WTC11 (cell line): Measurements from ENCODE around the gene GALM. TPM values are rescaled to one million over a fixed set of nuclear protein-coding genes. Genes with fewer than 3 reads are reported as not detected.

Source experiments
- ATAC-seq: fragments of 200-7000 bp; cut with Tn5 transposase; 2 replicates; pipeline ENCODE4 v1.10.0; 2021; ENCODE audit warnings: mild to moderate bottlenecking, moderate library complexity
- CTCF ChIA-PET: fragments of 300-600 bp; sonication (Branson Sonifier 250); formaldehyde crosslinking; loops from one replicate; lab custom pipeline; 2021; ENCODE audit warnings: antibody characterized with exemption; lab: Charles Lee
- POLR2A ChIA-PET: fragments of 350-600 bp; sonication (Branson Sonifier 250); formaldehyde crosslinking; loops from one replicate; lab custom pipeline; 2021; ENCODE audit warnings: antibody characterized with exemption; lab: Charles Lee
- DNase-seq: peaks from one replicate; pipeline ENCODE4 v3.0.0; 2021; ENCODE audit warnings: low spot score
- H3K27ac Mint-ChIP-seq: 2 replicates; pipeline ENCODE4 v1.8.0; 2021; ENCODE audit warnings: mixed read lengths
- H3K27me3 Mint-ChIP-seq: 2 replicates; pipeline ENCODE4 v1.8.0; 2021; ENCODE audit warnings: low read depth, mild to moderate bottlenecking, moderate library complexity, mixed read lengths
- H3K36me3 Mint-ChIP-seq: 2 replicates; pipeline ENCODE4 v1.8.0; 2021; ENCODE audit warnings: mixed read lengths
- H3K4me1 Mint-ChIP-seq: 2 replicates; pipeline ENCODE4 v1.8.0; 2022; ENCODE audit warnings: mixed read lengths
- H3K4me3 Mint-ChIP-seq: 2 replicates; pipeline ENCODE4 v1.8.0; 2021; ENCODE audit warnings: mild to moderate bottlenecking, moderate library complexity, mixed read lengths
- H3K9me3 Mint-ChIP-seq: 2 replicates; pipeline ENCODE4 v1.8.0; 2021; ENCODE audit warnings: mixed read lengths
- CREM ChIP-seq: sonication (generic); formaldehyde crosslinking; IDR thresholded peaks from 2 replicates; pipeline ENCODE4 v1.8.1; 2022; ENCODE audit warnings: mild to moderate bottlenecking, missing genetic modification reagents, moderate library complexity
- ESRRA ChIP-seq: sonication (generic); formaldehyde crosslinking; IDR thresholded peaks from 2 replicates; pipeline ENCODE4 v1.8.1; 2022; ENCODE audit warnings: mild to moderate bottlenecking, missing genetic modification reagents, borderline replicate concordance
- ETV6 ChIP-seq: sonication (generic); formaldehyde crosslinking; IDR thresholded peaks from 2 replicates; pipeline ENCODE4 v1.8.1; 2022; ENCODE audit warnings: mild to moderate bottlenecking, missing genetic modification reagents
- FOXP1 ChIP-seq: sonication (generic); formaldehyde crosslinking; IDR thresholded peaks from 2 replicates; pipeline ENCODE4 v1.8.0; 2022; ENCODE audit warnings: missing genetic modification reagents, mild to moderate bottlenecking, moderate library complexity, borderline replicate concordance
- GABPB1 ChIP-seq: sonication (generic); formaldehyde crosslinking; IDR thresholded peaks from 2 replicates; pipeline ENCODE4 v1.8.1; 2023; ENCODE audit warnings: mild to moderate bottlenecking, missing genetic modification reagents
- GTF2I ChIP-seq: fragments of 250-450 bp; sonication (Bioruptor Pico); conservative IDR thresholded peaks from 2 replicates; pipeline ENCODE4 v1.4.0; 2021; ENCODE audit warnings: mild to moderate bottlenecking
- JAZF1 ChIP-seq: fragments of 250-450 bp; sonication (Bioruptor Pico); IDR thresholded peaks from 2 replicates; pipeline ENCODE4 v1.9.0; 2021; ENCODE audit warnings: moderate library complexity, mild to moderate bottlenecking, inconsistent platforms
- NFATC4 ChIP-seq: fragments of 250-450 bp; sonication (Bioruptor Pico); IDR thresholded peaks from 2 replicates; pipeline ENCODE4 v1.9.0; 2021; ENCODE audit warnings: mild to moderate bottlenecking
- SMAD3 ChIP-seq: sonication (generic); formaldehyde crosslinking; IDR thresholded peaks from 2 replicates; pipeline ENCODE4 v1.8.0; 2022; ENCODE audit warnings: missing genetic modification reagents, mild to moderate bottlenecking, borderline replicate concordance
- SP1 ChIP-seq: sonication (generic); formaldehyde crosslinking; conservative IDR thresholded peaks from 2 replicates; pipeline ENCODE4 v1.8.1; 2022; ENCODE audit warnings: missing genetic modification reagents
- ZNF317 ChIP-seq: sonication (generic); formaldehyde crosslinking; IDR thresholded peaks from 2 replicates; pipeline ENCODE4 v1.8.1; 2023; ENCODE audit warnings: low read depth, mild to moderate bottlenecking, moderate library complexity, missing genetic modification reagents, borderline replicate concordance
- ZNF396 ChIP-seq: fragments of 250-450 bp; sonication (Bioruptor Pico); IDR thresholded peaks from 2 replicates; pipeline ENCODE4 v1.8.0; 2021; ENCODE audit warnings: mild to moderate bottlenecking, moderate library complexity, borderline replicate concordance
- total RNA-seq: library from RNA; stranded (reverse); gene quantifications from 3 replicates; pipeline ENCODE4 v1.2.3, GENCODE V29; 2021
- TF ChIP-seq, protein P1 (sequence below): sonication (generic); formaldehyde crosslinking; IDR thresholded peaks from 2 replicates; pipeline ENCODE4 v1.8.1; 2022; ENCODE audit warnings: mild to moderate bottlenecking, missing genetic modification reagents, moderate library complexity, borderline replicate concordance
- TF ChIP-seq, protein P2 (sequence below): sonication (generic); formaldehyde crosslinking; IDR thresholded peaks from 2 replicates; pipeline ENCODE4 v1.8.1; 2022; ENCODE audit warnings: low read depth, missing genetic modification reagents, borderline replicate concordance
- TF ChIP-seq, protein P3 (sequence below): sonication (generic); formaldehyde crosslinking; conservative IDR thresholded peaks from 2 replicates; pipeline ENCODE4 v1.8.1; 2023; ENCODE audit warnings: mild to moderate bottlenecking, low read depth, missing genetic modification reagents, moderate library complexity
- TF ChIP-seq, protein P4 (sequence below): fragments of 250-450 bp; sonication (Bioruptor Pico); IDR thresholded peaks from 2 replicates; pipeline ENCODE4 v1.8.0; 2021; ENCODE audit warnings: mild to moderate bottlenecking
- TF ChIP-seq, protein P5 (sequence below): sonication (generic); formaldehyde crosslinking; IDR thresholded peaks from 2 replicates; pipeline ENCODE4 v1.8.1; 2023; ENCODE audit warnings: mild to moderate bottlenecking, missing genetic modification reagents, moderate library complexity
- TF ChIP-seq, protein P6 (sequence below): sonication (generic); formaldehyde crosslinking; IDR thresholded peaks from 2 replicates; pipeline ENCODE4 v1.8.0; 2022; ENCODE audit warnings: mild to moderate bottlenecking, missing genetic modification reagents
- TF ChIP-seq, protein P7 (sequence below): fragments of 250-450 bp; sonication (Bioruptor Pico); IDR thresholded peaks from 2 replicates; pipeline ENCODE4 v1.9.0; 2021; ENCODE audit warnings: mild to moderate bottlenecking
- TF ChIP-seq, protein P8 (sequence below): fragments of 200-600 bp; IDR thresholded peaks from 2 replicates; pipeline ENCODE4 v1.8.0; 2022; ENCODE audit warnings: antibody characterized with exemption
- TF ChIP-seq, protein P9 (sequence below): sonication (generic); formaldehyde crosslinking; IDR thresholded peaks from 2 replicates; pipeline ENCODE4 v1.8.1; 2023; ENCODE audit warnings: mild to moderate bottlenecking, missing genetic modification reagents

GALM gene
- total RNA-seq, 1 experiment from 2014 or later, result 11.2 TPM

DNA sequence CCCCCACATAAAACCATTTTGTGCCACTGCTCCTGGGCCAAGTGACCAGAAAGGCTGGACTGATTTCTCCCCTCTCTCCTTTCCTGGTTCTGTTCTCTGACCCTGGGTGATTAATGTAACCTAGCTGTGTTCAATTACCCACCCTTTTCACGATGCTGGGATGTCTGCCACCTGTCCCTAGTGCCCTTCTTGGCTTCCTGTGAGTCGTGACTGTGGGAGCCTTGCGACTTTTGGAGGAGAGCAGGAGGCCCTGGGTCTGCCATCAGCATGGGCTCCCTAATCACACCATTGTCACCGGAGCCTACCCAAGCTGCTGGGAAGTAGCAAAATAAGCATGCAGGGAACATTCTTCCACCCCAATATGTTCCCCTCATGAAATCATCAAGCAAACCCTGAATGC lies 47.0 kb downstream of the GALM start (continued):
- TF ChIP-seq NFATC4 (CRISPR knock-in tag) (no peak), ZNF317 (CRISPR knock-in tag) (no peak)
- TF ChIP-seq, protein P1, sequence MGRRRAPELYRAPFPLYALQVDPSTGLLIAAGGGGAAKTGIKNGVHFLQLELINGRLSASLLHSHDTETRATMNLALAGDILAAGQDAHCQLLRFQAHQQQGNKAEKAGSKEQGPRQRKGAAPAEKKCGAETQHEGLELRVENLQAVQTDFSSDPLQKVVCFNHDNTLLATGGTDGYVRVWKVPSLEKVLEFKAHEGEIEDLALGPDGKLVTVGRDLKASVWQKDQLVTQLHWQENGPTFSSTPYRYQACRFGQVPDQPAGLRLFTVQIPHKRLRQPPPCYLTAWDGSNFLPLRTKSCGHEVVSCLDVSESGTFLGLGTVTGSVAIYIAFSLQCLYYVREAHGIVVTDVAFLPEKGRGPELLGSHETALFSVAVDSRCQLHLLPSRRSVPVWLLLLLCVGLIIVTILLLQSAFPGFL, result no peak
- TF ChIP-seq, protein P2, sequence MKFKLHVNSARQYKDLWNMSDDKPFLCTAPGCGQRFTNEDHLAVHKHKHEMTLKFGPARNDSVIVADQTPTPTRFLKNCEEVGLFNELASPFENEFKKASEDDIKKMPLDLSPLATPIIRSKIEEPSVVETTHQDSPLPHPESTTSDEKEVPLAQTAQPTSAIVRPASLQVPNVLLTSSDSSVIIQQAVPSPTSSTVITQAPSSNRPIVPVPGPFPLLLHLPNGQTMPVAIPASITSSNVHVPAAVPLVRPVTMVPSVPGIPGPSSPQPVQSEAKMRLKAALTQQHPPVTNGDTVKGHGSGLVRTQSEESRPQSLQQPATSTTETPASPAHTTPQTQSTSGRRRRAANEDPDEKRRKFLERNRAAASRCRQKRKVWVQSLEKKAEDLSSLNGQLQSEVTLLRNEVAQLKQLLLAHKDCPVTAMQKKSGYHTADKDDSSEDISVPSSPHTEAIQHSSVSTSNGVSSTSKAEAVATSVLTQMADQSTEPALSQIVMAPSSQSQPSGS (CRISPR knock-in tag), result no peak

DNA sequence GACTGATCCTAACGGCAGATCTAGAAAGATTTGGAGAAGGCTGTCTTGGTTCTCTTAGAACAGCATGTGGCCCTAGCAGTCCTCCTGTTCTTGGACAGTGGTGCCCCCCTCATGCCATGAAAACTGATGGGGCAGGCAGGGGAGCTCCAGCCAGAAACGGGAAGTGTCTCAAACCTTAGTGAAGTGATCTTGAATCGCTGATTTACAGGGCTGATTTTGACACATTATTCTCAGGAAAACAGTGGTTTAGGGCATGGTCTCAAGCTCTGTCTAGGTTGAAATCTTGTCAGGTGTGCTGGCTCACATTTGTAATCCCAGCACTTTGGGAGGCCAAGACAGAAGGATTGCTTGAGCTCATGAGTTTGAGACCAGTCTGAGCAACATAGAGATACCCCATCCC lies 47.4 kb downstream of the GALM start:
- DNase-seq (no peak), ATAC-seq (no peak)
- no peak overlapping the region for H3K4me3 Mint-ChIP-seq
- no peaks in the 10 kb centered on the region for H3K27me3 Mint-ChIP-seq
- peaks cover 16% of the 10 kb centered on the region for H3K4me1 Mint-ChIP-seq
- no peak overlapping the region for H3K27ac Mint-ChIP-seq
- POLR2A ChIA-PET, result interaction anchor here (1.2 kb wide), 1 partner anchor 23 kb away, joined by 3 read pairs; no protein-coding TSS in a partner anchor
- CTCF ChIA-PET, result no interaction called here
- H3K36me3 Mint-ChIP-seq, result peaks cover 8% of the 10 kb centered on the region
- peaks cover 5% of the 10 kb centered on the region for H3K9me3 Mint-ChIP-seq
- TF ChIP-seq GTF2I (CRISPR knock-in tag) (no peak), ETV6 (CRISPR knock-in tag) (no peak), SMAD3 (CRISPR knock-in tag) (no peak), JAZF1 (CRISPR knock-in tag) (no peak), ESRRA (CRISPR knock-in tag) (no peak), FOXP1 (CRISPR knock-in tag) (no peak), CREM (CRISPR knock-in tag) (no peak), SP1 (no peak), ZNF396 (no peak), GABPB1 (CRISPR knock-in tag) (no peak)
- TF ChIP-seq, protein P3, sequence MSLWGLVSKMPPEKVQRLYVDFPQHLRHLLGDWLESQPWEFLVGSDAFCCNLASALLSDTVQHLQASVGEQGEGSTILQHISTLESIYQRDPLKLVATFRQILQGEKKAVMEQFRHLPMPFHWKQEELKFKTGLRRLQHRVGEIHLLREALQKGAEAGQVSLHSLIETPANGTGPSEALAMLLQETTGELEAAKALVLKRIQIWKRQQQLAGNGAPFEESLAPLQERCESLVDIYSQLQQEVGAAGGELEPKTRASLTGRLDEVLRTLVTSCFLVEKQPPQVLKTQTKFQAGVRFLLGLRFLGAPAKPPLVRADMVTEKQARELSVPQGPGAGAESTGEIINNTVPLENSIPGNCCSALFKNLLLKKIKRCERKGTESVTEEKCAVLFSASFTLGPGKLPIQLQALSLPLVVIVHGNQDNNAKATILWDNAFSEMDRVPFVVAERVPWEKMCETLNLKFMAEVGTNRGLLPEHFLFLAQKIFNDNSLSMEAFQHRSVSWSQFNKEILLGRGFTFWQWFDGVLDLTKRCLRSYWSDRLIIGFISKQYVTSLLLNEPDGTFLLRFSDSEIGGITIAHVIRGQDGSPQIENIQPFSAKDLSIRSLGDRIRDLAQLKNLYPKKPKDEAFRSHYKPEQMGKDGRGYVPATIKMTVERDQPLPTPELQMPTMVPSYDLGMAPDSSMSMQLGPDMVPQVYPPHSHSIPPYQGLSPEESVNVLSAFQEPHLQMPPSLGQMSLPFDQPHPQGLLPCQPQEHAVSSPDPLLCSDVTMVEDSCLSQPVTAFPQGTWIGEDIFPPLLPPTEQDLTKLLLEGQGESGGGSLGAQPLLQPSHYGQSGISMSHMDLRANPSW (CRISPR knock-in tag), result no peak
- TF ChIP-seq, protein P4, sequence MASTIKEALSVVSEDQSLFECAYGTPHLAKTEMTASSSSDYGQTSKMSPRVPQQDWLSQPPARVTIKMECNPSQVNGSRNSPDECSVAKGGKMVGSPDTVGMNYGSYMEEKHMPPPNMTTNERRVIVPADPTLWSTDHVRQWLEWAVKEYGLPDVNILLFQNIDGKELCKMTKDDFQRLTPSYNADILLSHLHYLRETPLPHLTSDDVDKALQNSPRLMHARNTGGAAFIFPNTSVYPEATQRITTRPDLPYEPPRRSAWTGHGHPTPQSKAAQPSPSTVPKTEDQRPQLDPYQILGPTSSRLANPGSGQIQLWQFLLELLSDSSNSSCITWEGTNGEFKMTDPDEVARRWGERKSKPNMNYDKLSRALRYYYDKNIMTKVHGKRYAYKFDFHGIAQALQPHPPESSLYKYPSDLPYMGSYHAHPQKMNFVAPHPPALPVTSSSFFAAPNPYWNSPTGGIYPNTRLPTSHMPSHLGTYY (CRISPR knock-in tag), result no peak
- TF ChIP-seq, protein P5, sequence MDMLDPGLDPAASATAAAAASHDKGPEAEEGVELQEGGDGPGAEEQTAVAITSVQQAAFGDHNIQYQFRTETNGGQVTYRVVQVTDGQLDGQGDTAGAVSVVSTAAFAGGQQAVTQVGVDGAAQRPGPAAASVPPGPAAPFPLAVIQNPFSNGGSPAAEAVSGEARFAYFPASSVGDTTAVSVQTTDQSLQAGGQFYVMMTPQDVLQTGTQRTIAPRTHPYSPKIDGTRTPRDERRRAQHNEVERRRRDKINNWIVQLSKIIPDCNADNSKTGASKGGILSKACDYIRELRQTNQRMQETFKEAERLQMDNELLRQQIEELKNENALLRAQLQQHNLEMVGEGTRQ, result no peak
- TF ChIP-seq, protein P6, sequence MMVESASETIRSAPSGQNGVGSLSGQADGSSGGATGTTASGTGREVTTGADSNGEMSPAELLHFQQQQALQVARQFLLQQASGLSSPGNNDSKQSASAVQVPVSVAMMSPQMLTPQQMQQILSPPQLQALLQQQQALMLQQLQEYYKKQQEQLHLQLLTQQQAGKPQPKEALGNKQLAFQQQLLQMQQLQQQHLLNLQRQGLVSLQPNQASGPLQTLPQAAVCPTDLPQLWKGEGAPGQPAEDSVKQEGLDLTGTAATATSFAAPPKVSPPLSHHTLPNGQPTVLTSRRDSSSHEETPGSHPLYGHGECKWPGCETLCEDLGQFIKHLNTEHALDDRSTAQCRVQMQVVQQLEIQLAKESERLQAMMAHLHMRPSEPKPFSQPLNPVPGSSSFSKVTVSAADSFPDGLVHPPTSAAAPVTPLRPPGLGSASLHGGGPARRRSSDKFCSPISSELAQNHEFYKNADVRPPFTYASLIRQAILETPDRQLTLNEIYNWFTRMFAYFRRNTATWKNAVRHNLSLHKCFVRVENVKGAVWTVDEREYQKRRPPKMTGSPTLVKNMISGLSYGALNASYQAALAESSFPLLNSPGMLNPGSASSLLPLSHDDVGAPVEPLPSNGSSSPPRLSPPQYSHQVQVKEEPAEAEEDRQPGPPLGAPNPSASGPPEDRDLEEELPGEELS (CRISPR knock-in tag), result no peak
- TF ChIP-seq, protein P7, sequence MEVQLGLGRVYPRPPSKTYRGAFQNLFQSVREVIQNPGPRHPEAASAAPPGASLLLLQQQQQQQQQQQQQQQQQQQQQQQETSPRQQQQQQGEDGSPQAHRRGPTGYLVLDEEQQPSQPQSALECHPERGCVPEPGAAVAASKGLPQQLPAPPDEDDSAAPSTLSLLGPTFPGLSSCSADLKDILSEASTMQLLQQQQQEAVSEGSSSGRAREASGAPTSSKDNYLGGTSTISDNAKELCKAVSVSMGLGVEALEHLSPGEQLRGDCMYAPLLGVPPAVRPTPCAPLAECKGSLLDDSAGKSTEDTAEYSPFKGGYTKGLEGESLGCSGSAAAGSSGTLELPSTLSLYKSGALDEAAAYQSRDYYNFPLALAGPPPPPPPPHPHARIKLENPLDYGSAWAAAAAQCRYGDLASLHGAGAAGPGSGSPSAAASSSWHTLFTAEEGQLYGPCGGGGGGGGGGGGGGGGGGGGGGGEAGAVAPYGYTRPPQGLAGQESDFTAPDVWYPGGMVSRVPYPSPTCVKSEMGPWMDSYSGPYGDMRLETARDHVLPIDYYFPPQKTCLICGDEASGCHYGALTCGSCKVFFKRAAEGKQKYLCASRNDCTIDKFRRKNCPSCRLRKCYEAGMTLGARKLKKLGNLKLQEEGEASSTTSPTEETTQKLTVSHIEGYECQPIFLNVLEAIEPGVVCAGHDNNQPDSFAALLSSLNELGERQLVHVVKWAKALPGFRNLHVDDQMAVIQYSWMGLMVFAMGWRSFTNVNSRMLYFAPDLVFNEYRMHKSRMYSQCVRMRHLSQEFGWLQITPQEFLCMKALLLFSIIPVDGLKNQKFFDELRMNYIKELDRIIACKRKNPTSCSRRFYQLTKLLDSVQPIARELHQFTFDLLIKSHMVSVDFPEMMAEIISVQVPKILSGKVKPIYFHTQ (CRISPR knock-in tag), result no peak
- TF ChIP-seq, protein P8, sequence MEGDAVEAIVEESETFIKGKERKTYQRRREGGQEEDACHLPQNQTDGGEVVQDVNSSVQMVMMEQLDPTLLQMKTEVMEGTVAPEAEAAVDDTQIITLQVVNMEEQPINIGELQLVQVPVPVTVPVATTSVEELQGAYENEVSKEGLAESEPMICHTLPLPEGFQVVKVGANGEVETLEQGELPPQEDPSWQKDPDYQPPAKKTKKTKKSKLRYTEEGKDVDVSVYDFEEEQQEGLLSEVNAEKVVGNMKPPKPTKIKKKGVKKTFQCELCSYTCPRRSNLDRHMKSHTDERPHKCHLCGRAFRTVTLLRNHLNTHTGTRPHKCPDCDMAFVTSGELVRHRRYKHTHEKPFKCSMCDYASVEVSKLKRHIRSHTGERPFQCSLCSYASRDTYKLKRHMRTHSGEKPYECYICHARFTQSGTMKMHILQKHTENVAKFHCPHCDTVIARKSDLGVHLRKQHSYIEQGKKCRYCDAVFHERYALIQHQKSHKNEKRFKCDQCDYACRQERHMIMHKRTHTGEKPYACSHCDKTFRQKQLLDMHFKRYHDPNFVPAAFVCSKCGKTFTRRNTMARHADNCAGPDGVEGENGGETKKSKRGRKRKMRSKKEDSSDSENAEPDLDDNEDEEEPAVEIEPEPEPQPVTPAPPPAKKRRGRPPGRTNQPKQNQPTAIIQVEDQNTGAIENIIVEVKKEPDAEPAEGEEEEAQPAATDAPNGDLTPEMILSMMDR, result no peak
- TF ChIP-seq, protein P9, sequence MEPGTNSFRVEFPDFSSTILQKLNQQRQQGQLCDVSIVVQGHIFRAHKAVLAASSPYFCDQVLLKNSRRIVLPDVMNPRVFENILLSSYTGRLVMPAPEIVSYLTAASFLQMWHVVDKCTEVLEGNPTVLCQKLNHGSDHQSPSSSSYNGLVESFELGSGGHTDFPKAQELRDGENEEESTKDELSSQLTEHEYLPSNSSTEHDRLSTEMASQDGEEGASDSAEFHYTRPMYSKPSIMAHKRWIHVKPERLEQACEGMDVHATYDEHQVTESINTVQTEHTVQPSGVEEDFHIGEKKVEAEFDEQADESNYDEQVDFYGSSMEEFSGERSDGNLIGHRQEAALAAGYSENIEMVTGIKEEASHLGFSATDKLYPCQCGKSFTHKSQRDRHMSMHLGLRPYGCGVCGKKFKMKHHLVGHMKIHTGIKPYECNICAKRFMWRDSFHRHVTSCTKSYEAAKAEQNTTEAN (CRISPR knock-in tag), result no peak
